T-helper 1 cell treated with Interleukin-12 subunit alpha and Interleukin-12 subunit beta and Interleukin-4 antibody, amounts not matched to agents 30 μg/mL and 1 μg/mL, for 36 hours (primary cell): Measurements from ENCODE around the gene STK32B.

ENCODE experiments used
- H3K27ac Mint-ChIP-seq: one replicate; pipeline ENCODE4 v1.8.0; 2021; ENCODE audit warnings: mild to moderate bottlenecking, mixed read lengths
- H3K27me3 Mint-ChIP-seq: one replicate; pipeline ENCODE4 v1.8.0; 2021; ENCODE audit warnings: low read depth, mixed read lengths
- H3K36me3 Mint-ChIP-seq: one replicate; pipeline ENCODE4 v1.8.0; 2021; ENCODE audit warnings: low read depth, mixed read lengths
- H3K4me1 Mint-ChIP-seq: one replicate; pipeline ENCODE4 v1.8.0; 2021; ENCODE audit warnings: low read depth, mixed read lengths
- H3K4me3 Mint-ChIP-seq: one replicate; pipeline ENCODE4 v1.8.0; 2021; ENCODE audit warnings: mild to moderate bottlenecking, moderate library complexity, mixed read lengths
- H3K9me3 Mint-ChIP-seq: one replicate; pipeline ENCODE4 v1.8.0; 2021; ENCODE audit warnings: mixed read lengths

STK32B gene

GRCh38 chr4:5371415-5372190 lies 320.3 kb downstream of the STK32B start:
- H3K36me3 Mint-ChIP-seq: no peaks in the 10 kb centered on the region
- H3K9me3 Mint-ChIP-seq: peaks cover 12% of the 10 kb centered on the region
- H3K4me3 Mint-ChIP-seq: no peak overlapping the region
- H3K27ac Mint-ChIP-seq: no peak overlapping the region
- H3K27me3 Mint-ChIP-seq: no peaks in the 10 kb centered on the region
- H3K4me1 Mint-ChIP-seq: no peaks in the 10 kb centered on the region

DNA sequence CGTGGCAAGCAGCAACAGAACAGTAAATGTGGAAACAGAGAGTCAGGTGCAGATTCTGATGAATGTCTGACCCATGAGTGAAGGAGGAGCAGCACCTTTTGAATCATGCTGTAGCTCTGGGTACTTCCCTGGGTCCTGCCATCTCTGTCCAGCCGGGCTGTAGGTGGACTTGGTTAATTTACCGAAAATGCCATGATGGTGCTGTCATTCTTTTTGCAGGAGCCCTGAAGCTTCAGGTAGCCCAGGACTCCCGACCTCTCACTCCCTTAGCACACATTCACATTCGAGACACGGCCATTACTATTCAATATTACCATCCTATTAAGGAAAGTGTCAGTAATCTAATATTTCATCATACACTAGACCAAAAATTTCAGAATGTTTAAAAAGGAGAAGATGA lies 320.9 kb downstream of the STK32B start:
- Mint-ChIP-seq H3K36me3 (no peaks in the 10 kb centered on the region), H3K4me3 (no peak overlapping the region), H3K27ac (no peak overlapping the region), H3K4me1 (no peaks in the 10 kb centered on the region), H3K9me3 (peaks cover 12% of the 10 kb centered on the region), H3K27me3 (no peaks in the 10 kb centered on the region)

DNA sequence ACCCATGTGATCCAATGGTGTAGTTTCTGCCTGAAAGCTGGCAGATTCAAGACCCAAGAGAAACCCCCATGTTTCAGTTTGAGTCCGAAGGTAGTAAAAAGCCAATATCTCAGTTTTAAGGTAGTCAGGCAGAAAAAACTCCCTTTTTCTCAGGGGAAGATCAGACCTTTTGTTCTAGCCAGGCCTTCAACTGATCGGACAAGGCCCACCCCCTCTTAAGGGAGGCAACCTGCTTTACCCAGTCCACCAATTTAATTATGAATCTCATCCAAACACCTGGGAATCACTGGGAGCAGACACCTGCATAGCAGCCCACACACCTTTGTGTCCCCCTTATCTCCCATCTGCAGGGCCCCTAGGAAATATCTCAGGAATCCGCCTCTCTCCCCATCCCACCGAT lies 322.0 kb downstream of the STK32B start:
- Mint-ChIP-seq H3K9me3 (peaks cover 20% of the 10 kb centered on the region), H3K4me1 (no peaks in the 10 kb centered on the region), H3K27ac (no peak overlapping the region), H3K4me3 (no peak overlapping the region), H3K27me3 (no peaks in the 10 kb centered on the region), H3K36me3 (no peaks in the 10 kb centered on the region)

DNA sequence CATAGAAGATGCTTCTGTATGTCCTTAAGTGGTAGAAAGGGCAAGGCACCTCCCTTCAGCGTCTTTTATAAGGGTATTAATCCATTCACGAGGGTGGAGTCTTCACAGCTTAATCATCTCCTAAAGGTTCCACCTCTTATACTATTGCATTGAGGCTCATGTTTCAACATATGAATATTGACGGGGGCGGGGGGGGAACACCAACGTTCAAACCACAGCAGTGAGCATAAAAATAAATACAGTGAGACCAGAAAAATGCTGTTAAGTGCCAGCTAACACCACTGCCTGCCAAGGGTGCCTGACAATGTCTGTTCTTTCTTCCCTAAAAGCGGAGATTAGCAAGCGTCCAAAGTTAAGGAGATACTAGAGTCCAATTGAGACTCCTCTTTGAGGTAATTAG lies 323.3 kb downstream of the STK32B start:
- Mint-ChIP-seq H3K27ac (no peak overlapping the region), H3K9me3 (peaks cover 20% of the 10 kb centered on the region), H3K36me3 (no peaks in the 10 kb centered on the region), H3K27me3 (no peaks in the 10 kb centered on the region), H3K4me1 (no peaks in the 10 kb centered on the region), H3K4me3 (no peak overlapping the region)

DNA sequence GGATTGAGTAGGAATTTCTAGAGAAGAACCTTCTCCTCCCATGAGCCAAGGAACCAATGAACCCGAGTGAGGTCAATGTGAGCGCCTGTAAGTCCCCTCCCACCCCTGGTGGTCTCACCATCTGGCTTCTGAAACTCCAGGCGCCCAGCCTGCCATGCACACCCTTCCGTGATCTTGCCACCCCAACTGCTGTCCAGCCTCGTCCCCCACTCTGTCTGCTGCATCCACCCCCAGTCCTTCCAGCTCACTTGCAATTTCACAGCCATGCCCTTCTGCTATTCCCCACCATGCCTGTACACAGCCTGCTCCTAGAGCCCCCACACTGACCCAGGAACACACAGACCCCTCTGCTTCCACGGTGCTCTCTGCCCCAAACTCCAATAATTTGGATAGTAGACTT lies 323.7 kb downstream of the STK32B start:
- Mint-ChIP-seq H3K9me3 (peaks cover 20% of the 10 kb centered on the region), H3K27me3 (no peaks in the 10 kb centered on the region), H3K27ac (no peak overlapping the region), H3K36me3 (no peaks in the 10 kb centered on the region), H3K4me3 (no peak overlapping the region), H3K4me1 (no peaks in the 10 kb centered on the region)

- H3K27me3 Mint-ChIP-seq: no peaks in the 10 kb centered on the region
- no peak overlapping the region for H3K27ac Mint-ChIP-seq
- no peaks in the 10 kb centered on the region for H3K36me3 Mint-ChIP-seq
- H3K4me3 Mint-ChIP-seq: no peak overlapping the region
- H3K4me1 Mint-ChIP-seq: no peaks in the 10 kb centered on the region
- H3K9me3 Mint-ChIP-seq: peaks cover 17% of the 10 kb centered on the region
These were observed 324.7 kb downstream of the STK32B start for GRCh38 chr4:5376015-5376414.

GRCh38 chr4:5378002-5378401 lies 326.7 kb downstream of the STK32B start:
- Mint-ChIP-seq H3K27ac (no peak overlapping the region), H3K9me3 (peaks cover 17% of the 10 kb centered on the region), H3K27me3 (no peaks in the 10 kb centered on the region), H3K36me3 (no peaks in the 10 kb centered on the region), H3K4me1 (no peaks in the 10 kb centered on the region), H3K4me3 (no peak overlapping the region)

- H3K36me3 Mint-ChIP-seq: no peaks in the 10 kb centered on the region
- H3K27me3 Mint-ChIP-seq: no peaks in the 10 kb centered on the region
- no peak overlapping the region for H3K27ac Mint-ChIP-seq
- H3K4me3 Mint-ChIP-seq: no peak overlapping the region
- H3K9me3 Mint-ChIP-seq: peaks cover 13% of the 10 kb centered on the region
- no peaks in the 10 kb centered on the region for H3K4me1 Mint-ChIP-seq
These were observed 328.6 kb downstream of the STK32B start for GRCh38 chr4:5379895-5380294.

DNA sequence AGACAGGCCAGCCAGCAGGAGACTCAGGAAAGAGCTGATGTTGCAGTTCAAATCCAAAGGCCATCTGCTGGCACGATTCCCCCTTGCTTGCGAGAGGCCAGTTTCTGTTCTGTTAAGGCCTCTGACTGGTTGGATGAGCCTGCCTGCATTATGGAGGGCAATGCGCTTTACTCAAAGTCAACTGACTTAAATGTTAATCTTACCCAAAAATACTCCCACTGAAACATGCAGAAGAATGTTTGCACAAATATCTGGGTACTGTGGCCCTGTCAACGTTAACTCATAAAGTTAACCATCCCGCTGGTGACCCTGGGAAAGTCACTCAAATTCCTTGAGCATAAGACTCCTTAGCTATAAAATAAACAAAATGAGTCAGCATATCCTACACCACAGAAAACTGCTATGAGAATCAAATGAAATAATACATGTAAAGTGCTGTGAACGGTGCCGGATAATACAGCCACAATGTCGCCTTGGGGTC lies 330.7 kb downstream of the STK32B start:
- H3K36me3 Mint-ChIP-seq: no peaks in the 10 kb centered on the region
- no peak overlapping the region for H3K27ac Mint-ChIP-seq
- no peaks in the 10 kb centered on the region for H3K4me1 Mint-ChIP-seq
- no peaks in the 10 kb centered on the region for H3K27me3 Mint-ChIP-seq
- H3K4me3 Mint-ChIP-seq: no peak overlapping the region
- H3K9me3 Mint-ChIP-seq: peaks cover 8% of the 10 kb centered on the region

- no peaks in the 10 kb centered on the region for H3K4me1 Mint-ChIP-seq
- H3K4me3 Mint-ChIP-seq: no peak overlapping the region
- H3K27ac Mint-ChIP-seq: no peak overlapping the region
- H3K9me3 Mint-ChIP-seq: no peaks in the 10 kb centered on the region
- H3K36me3 Mint-ChIP-seq: no peaks in the 10 kb centered on the region
- H3K27me3 Mint-ChIP-seq: no peaks in the 10 kb centered on the region
These were observed 332.1 kb downstream of the STK32B start for GRCh38 chr4:5383191-5383980.

DNA sequence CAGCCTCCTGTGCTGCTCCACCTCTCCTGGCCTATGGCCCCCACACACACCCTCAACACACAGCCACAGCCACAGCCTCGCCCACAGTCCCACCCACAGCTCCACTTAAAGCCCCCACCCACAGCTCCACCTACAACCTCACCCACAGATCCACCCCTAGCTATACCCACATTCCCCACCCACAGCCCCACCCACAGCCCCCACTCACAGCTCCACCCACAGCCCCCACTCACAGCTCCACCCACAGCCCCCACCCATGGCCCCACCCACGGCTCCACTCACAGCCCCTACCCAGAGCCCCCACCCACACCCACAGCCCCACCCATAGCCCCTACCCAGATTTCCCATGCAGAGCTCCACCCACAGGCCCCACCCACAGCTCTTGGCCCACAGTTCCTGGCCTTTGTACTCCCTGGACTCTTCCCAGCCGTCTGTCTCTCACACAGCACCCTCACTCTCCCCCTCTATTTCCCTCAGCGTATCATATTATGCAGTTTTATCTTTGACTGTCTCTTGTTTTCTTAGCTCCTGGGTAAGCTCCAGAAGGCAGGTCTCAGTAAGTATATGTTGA lies 334.5 kb downstream of the STK32B start:
- no peak overlapping the region for H3K4me3 Mint-ChIP-seq
- no peaks in the 10 kb centered on the region for H3K27me3 Mint-ChIP-seq
- H3K4me1 Mint-ChIP-seq: no peaks in the 10 kb centered on the region
- H3K9me3 Mint-ChIP-seq: no peaks in the 10 kb centered on the region
- H3K27ac Mint-ChIP-seq: no peak overlapping the region
- no peaks in the 10 kb centered on the region for H3K36me3 Mint-ChIP-seq

DNA sequence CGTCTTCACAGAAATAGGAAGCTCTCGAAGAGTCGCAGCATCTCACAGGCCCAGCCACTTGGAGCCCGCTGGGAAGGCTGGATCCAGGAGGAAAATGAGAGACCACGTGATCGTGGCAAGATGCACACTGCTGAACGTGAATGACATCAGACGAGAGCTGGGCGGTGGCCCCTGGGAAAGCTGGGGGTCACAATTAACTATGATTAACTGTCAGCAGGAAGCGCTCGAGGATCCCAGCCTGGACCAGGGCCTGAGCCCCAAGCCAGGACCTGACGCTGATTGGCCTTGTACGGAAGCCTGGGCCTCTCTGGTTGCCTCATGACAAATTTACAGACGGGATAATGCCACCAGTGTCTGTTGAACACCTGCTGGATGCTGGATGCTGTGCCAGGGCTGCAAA lies 335.6 kb downstream of the STK32B start:
- H3K9me3 Mint-ChIP-seq: no peaks in the 10 kb centered on the region
- no peaks in the 10 kb centered on the region for H3K4me1 Mint-ChIP-seq
- H3K27ac Mint-ChIP-seq: no peak overlapping the region
- no peaks in the 10 kb centered on the region for H3K36me3 Mint-ChIP-seq
- H3K27me3 Mint-ChIP-seq: no peaks in the 10 kb centered on the region
- H3K4me3 Mint-ChIP-seq: no peak overlapping the region

- Mint-ChIP-seq H3K9me3 (peaks cover 1% of the 10 kb centered on the region), H3K4me1 (no peaks in the 10 kb centered on the region)
These were observed 336.2 kb downstream of the STK32B start for GRCh38 chr4:5387457-5387856.

DNA sequence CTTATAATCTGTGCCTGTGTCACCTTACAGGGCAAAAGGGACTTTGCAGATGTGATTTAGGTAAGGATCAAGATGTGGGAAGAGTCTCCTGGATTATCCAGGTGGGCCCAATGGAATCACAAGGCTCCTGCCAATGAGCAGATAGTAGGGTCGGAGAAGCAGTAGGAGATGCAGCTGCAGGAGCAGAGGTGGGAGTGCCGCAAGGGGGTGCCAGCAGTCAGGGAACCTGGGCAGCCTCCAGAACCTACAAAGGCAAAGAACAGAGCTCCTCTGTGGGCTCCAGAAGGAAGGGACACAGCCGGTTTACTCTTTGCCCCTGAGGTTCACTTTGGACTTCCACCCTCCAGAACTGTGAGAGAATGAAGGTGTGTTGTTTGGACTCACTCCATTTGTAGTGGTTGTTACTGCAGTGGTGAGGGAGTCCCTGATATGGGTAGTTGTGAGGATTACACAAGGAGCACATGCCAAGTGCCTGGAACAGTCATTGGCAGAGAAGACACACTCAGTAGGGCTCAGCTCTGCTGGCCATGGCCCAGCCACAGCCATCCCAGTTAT lies 338.6 kb downstream of the STK32B start:
- Mint-ChIP-seq H3K27ac (no peak overlapping the region), H3K27me3 (no peaks in the 10 kb centered on the region), H3K9me3 (peaks cover 3% of the 10 kb centered on the region), H3K4me1 (no peaks in the 10 kb centered on the region), H3K36me3 (no peaks in the 10 kb centered on the region), H3K4me3 (no peak overlapping the region)

More at GRCh38 chr4:5387457-5387856, 336.2 kb downstream of the STK32B start:
- no peak overlapping the region for H3K27ac Mint-ChIP-seq
- H3K4me3 Mint-ChIP-seq: no peak overlapping the region
- H3K36me3 Mint-ChIP-seq: no peaks in the 10 kb centered on the region
- no peaks in the 10 kb centered on the region for H3K27me3 Mint-ChIP-seq
